Nephron progenitor cell (in vitro differentiated cells): Measurements from ENCODE around the gene FUT8.

ENCODE experiments used
- DNase-seq: peaks from one replicate; pipeline ENCODE4 v3.0.0; 2021
- H3K27ac Mint-ChIP-seq: 2 replicates; pipeline ENCODE4 v1.8.0; 2021; ENCODE audit warnings: mild to moderate bottlenecking, moderate library complexity, mixed read lengths
- H3K27me3 Mint-ChIP-seq: 2 replicates; pipeline ENCODE4 v1.8.0; 2021; ENCODE audit warnings: mild to moderate bottlenecking, low read depth, mixed read lengths; ENCODE audit not compliant: poor library complexity
- H3K36me3 Mint-ChIP-seq: 2 replicates; pipeline ENCODE4 v1.8.0; 2021; ENCODE audit warnings: low read depth, mixed read lengths
- H3K4me1 Mint-ChIP-seq: 2 replicates; pipeline ENCODE4 v1.8.0; 2021; ENCODE audit warnings: mixed read lengths
- H3K4me3 Mint-ChIP-seq: 2 replicates; pipeline ENCODE4 v1.8.0; 2021; ENCODE audit warnings: mild to moderate bottlenecking, moderate library complexity, mixed read lengths
- H3K9me3 Mint-ChIP-seq: 2 replicates; pipeline ENCODE4 v1.8.0; 2021; ENCODE audit warnings: mild to moderate bottlenecking, moderate library complexity, mixed read lengths
- TF ChIP-seq, protein P1 (sequence below): fragments of 200-600 bp; sonication (generic); IDR thresholded peaks from 2 replicates; pipeline ENCODE4 v1.5.0; 2021; ENCODE audit warnings: antibody characterized with exemption

Gene FUT8

DNA sequence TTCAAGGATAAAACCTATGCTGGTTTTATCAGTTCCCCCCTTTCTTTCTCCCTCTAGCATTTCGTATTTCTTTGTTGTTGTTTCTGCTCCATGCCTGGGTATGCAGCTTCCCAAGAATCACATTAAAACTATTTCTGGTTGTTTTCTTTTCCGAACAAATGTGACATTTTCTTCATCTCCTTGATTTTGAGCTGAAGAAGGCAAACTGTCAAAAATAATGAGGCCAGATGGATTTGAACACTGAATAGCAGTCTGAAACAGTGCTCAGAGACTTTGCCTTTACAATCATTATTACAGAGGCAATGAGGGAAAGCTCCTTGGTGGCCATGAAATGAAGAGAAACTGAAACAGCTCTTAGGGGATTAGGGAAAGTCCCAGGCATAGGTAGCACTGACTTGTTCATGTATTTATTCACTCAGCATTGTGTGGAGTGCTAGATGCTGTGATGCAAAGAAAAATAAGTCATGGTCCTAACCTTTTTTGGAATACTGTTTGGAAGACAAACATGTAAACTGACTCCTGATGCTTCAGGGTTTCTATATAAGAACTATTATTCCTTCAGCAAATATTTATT lies 319.5 kb downstream of the FUT8 start:
- H3K4me1 Mint-ChIP-seq, result no peaks in the 10 kb centered on the region
- peaks cover 9% of the 10 kb centered on the region for H3K36me3 Mint-ChIP-seq
- H3K9me3 Mint-ChIP-seq, result peaks cover 13% of the 10 kb centered on the region
- DNase-seq, result no peak
- H3K27ac Mint-ChIP-seq, result no peak overlapping the region
- H3K27me3 Mint-ChIP-seq, result no peaks in the 10 kb centered on the region
- H3K4me3 Mint-ChIP-seq, result no peak overlapping the region
- TF ChIP-seq, protein P1, sequence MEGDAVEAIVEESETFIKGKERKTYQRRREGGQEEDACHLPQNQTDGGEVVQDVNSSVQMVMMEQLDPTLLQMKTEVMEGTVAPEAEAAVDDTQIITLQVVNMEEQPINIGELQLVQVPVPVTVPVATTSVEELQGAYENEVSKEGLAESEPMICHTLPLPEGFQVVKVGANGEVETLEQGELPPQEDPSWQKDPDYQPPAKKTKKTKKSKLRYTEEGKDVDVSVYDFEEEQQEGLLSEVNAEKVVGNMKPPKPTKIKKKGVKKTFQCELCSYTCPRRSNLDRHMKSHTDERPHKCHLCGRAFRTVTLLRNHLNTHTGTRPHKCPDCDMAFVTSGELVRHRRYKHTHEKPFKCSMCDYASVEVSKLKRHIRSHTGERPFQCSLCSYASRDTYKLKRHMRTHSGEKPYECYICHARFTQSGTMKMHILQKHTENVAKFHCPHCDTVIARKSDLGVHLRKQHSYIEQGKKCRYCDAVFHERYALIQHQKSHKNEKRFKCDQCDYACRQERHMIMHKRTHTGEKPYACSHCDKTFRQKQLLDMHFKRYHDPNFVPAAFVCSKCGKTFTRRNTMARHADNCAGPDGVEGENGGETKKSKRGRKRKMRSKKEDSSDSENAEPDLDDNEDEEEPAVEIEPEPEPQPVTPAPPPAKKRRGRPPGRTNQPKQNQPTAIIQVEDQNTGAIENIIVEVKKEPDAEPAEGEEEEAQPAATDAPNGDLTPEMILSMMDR, result no peak

- TF ChIP-seq, protein P1, result no peak
- Mint-ChIP-seq H3K27ac (no peak overlapping the region), H3K4me3 (no peak overlapping the region), H3K27me3 (no peaks in the 10 kb centered on the region), H3K4me1 (no peaks in the 10 kb centered on the region), H3K9me3 (no peaks in the 10 kb centered on the region), H3K36me3 (no peaks in the 10 kb centered on the region)
- DNase-seq, result no peak
These were observed 325.8 kb downstream of the FUT8 start for GRCh38 chr14:65738339-65738738.

DNA sequence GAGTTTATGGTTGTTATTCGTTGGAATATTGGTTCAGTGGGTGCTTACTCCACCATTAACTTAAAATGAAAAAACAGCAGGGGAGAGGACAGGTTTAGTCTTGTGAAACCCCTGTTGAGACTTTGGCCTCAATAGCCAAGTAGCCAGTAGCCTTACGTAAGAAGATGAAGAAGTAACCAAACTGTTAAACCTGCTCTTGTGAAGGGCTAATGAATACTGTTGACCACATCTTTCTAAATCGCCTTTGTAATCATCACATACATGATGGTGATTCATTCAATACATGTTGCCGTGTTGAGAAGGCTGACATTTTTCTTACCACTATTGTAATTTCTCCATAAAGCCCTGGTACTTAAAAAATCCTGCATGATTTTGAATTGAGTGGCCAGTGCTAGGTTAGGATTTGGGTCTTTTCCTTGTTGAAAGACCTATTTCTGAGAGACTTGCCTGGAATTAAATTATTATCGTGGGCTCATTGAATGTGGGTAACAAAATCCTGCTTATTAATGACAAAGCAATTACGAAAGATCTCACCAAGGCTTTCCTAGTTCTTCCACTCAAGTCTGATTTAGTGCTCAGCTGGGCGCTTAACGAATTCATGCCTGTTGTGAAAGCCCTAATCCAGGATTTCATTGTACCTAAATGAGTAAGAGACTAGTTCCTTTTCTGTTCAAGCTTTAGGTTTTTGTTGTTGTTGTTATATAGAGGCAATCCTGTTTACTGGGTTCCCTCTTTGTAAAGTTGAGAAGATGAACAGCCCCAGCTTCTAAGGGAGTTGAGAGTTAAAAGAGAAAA lies 333.1 kb downstream of the FUT8 start:
- H3K4me1 Mint-ChIP-seq, result peaks cover 6% of the 10 kb centered on the region
- no peaks in the 10 kb centered on the region for H3K36me3 Mint-ChIP-seq
- H3K27ac Mint-ChIP-seq, result no peak overlapping the region
- no peaks in the 10 kb centered on the region for H3K27me3 Mint-ChIP-seq
- no peak overlapping the region for H3K4me3 Mint-ChIP-seq
- no peak for DNase-seq
- TF ChIP-seq, protein P1, result no peak
- H3K9me3 Mint-ChIP-seq, result no peaks in the 10 kb centered on the region

- no peak overlapping the region for H3K4me3 Mint-ChIP-seq
These were observed 336.3 kb downstream of the FUT8 start for GRCh38 chr14:65748796-65749195.

GRCh38 chr14:65749287-65749686 lies 336.8 kb downstream of the FUT8 start:
- no peak for DNase-seq
- no peaks in the 10 kb centered on the region for H3K27me3 Mint-ChIP-seq

More at GRCh38 chr14:65748796-65749195, 336.3 kb downstream of the FUT8 start:
- no peak for DNase-seq
- TF ChIP-seq, protein P1, result no peak
- no peaks in the 10 kb centered on the region for H3K36me3 Mint-ChIP-seq
- no peak overlapping the region for H3K27ac Mint-ChIP-seq
- H3K9me3 Mint-ChIP-seq, result no peaks in the 10 kb centered on the region
- no peaks in the 10 kb centered on the region for H3K27me3 Mint-ChIP-seq
- peaks cover 27% of the 10 kb centered on the region for H3K4me1 Mint-ChIP-seq

More at GRCh38 chr14:65749287-65749686, 336.8 kb downstream of the FUT8 start:
- Mint-ChIP-seq H3K4me1 (peaks cover 27% of the 10 kb centered on the region), H3K4me3 (no peak overlapping the region), H3K9me3 (no peaks in the 10 kb centered on the region), H3K27ac (no peak overlapping the region), H3K36me3 (no peaks in the 10 kb centered on the region)
- TF ChIP-seq, protein P1, result no peak
